H9 (cell line): Measurements from ENCODE around the gene KCNMA1. TPM values are rescaled to one million over a fixed set of nuclear protein-coding genes. Genes with fewer than 3 reads are reported as not detected.

Source experiments
- DNase-seq: peaks from one replicate; pipeline ENCODE4 v3.0.0-alpha.2; 2017
- H2AFZ ChIP-seq: one replicate; pipeline ENCODE4 v1.6.1; 2013; ENCODE audit warnings: mild to moderate bottlenecking, low read length, control low read depth, moderate library complexity
- H2AK5ac ChIP-seq: 2 replicates; pipeline ENCODE4 v1.6.1; 2013; ENCODE audit warnings: low read length, control low read depth, mixed read lengths; ENCODE audit not compliant: insufficient read length
- H2BK120ac ChIP-seq: one replicate; pipeline ENCODE4 v1.6.1; 2013; ENCODE audit warnings: low read depth, mild to moderate bottlenecking, low read length, control low read depth, inconsistent platforms; ENCODE audit not compliant: poor library complexity, severe bottlenecking
- H2BK12ac ChIP-seq: 2 replicates; pipeline ENCODE4 v1.6.1; 2013; ENCODE audit warnings: low read length, control low read depth, mixed read lengths, low read depth; ENCODE audit not compliant: insufficient read length
- H2BK15ac ChIP-seq: 2 replicates; pipeline ENCODE4 v1.6.1; 2013; ENCODE audit warnings: low read depth, low read length, control low read depth
- H2BK20ac ChIP-seq: one replicate; pipeline ENCODE4 v1.6.1; 2013; ENCODE audit warnings: low read depth, mild to moderate bottlenecking, low read length, control low read depth, inconsistent platforms; ENCODE audit not compliant: poor library complexity, severe bottlenecking
- H2BK5ac ChIP-seq: 2 replicates; pipeline ENCODE4 v1.6.1; 2013; ENCODE audit warnings: low read length, control low read depth, mixed read lengths; ENCODE audit not compliant: insufficient read length
- H3K14ac ChIP-seq: 2 replicates; pipeline ENCODE4 v1.6.1; 2013; ENCODE audit warnings: low read length, control low read depth; ENCODE audit not compliant: insufficient read depth
- H3K18ac ChIP-seq: 2 replicates; pipeline ENCODE4 v1.6.1; 2013; ENCODE audit warnings: low read depth, mild to moderate bottlenecking, mixed read lengths, low read length, control low read depth; ENCODE audit not compliant: insufficient read length
- H3K23ac ChIP-seq: 2 replicates; pipeline ENCODE4 v1.6.1; 2013; ENCODE audit warnings: low read length, control low read depth, mixed read lengths, low read depth; ENCODE audit not compliant: insufficient read length
- H3K23me2 ChIP-seq: 2 replicates; pipeline ENCODE4 v1.6.1; 2013; ENCODE audit warnings: low read depth, mild to moderate bottlenecking, mixed read lengths, low read length, control low read depth; ENCODE audit not compliant: insufficient read length, poor library complexity, severe bottlenecking
- H3K27ac ChIP-seq: 2 replicates; pipeline ENCODE4 v1.5.1; 2013; ENCODE audit warnings: low read length, control low read depth, mixed read lengths, low read depth; ENCODE audit not compliant: insufficient read length
- H3K27me3 ChIP-seq: 2 replicates; pipeline ENCODE4 v1.6.1; 2013; ENCODE audit warnings: low read length, control low read depth, inconsistent platforms; ENCODE audit not compliant: insufficient read depth
- H3K4ac ChIP-seq: 2 replicates; pipeline ENCODE4 v1.6.1; 2013; ENCODE audit warnings: low read depth, mild to moderate bottlenecking, control low read depth, inconsistent platforms, low read length, moderate library complexity
- H3K4me1 ChIP-seq: 2 replicates; pipeline ENCODE4 v1.6.1; 2013; ENCODE audit warnings: low read length, control low read depth, inconsistent platforms; ENCODE audit not compliant: insufficient read depth
- H3K4me2 ChIP-seq: 2 replicates; pipeline ENCODE4 v1.6.1; 2013; ENCODE audit warnings: low read length, control low read depth, mixed read lengths; ENCODE audit not compliant: insufficient read length, insufficient read depth
- H3K56ac ChIP-seq: 2 replicates; pipeline ENCODE4 v1.6.1; 2013; ENCODE audit warnings: low read depth, mild to moderate bottlenecking, mixed read lengths, low read length, control low read depth; ENCODE audit not compliant: insufficient read length
- H3K79me1 ChIP-seq: 2 replicates; pipeline ENCODE4 v1.6.1; 2013; ENCODE audit warnings: low read depth, mild to moderate bottlenecking, moderate library complexity, low read length, control low read depth, inconsistent platforms; ENCODE audit not compliant: insufficient read depth, poor library complexity, severe bottlenecking
- H3K79me2 ChIP-seq: 2 replicates; pipeline ENCODE4 v1.6.1; 2013; ENCODE audit warnings: low read length, control low read depth, inconsistent platforms; ENCODE audit not compliant: insufficient read depth
- H3K9ac ChIP-seq: 2 replicates; pipeline ENCODE4 v1.6.1; 2013; ENCODE audit warnings: low read length, control low read depth, mixed read lengths; ENCODE audit not compliant: insufficient read length; ENCODE audit errors: extremely low read depth
- H3K9me3 ChIP-seq: one replicate; pipeline ENCODE4 v1.6.1; 2013; ENCODE audit warnings: low read depth, low read length, inconsistent platforms; ENCODE audit not compliant: control insufficient read depth
- H3T11ph ChIP-seq: one replicate; pipeline ENCODE4 v1.6.1; 2013; ENCODE audit warnings: mild to moderate bottlenecking, low read length, control low read depth, inconsistent platforms
- H4K20me1 ChIP-seq: one replicate; pipeline ENCODE4 v1.6.1; 2013; ENCODE audit not compliant: control insufficient read depth, insufficient read length, insufficient read depth
- H4K5ac ChIP-seq: 2 replicates; pipeline ENCODE4 v1.6.1; 2013; ENCODE audit warnings: low read depth, mild to moderate bottlenecking, mixed read lengths, low read length, control low read depth; ENCODE audit not compliant: insufficient read length
- H4K8ac ChIP-seq: replicated peaks from 2 replicates; pipeline ENCODE4 v1.6.1; 2013; ENCODE audit warnings: low read length, control low read depth, mixed read lengths, low read depth; ENCODE audit not compliant: insufficient read length
- H4K91ac ChIP-seq: 2 replicates; pipeline ENCODE4 v1.6.1; 2013; ENCODE audit warnings: low read depth, mild to moderate bottlenecking, moderate library complexity, mixed read lengths, low read length, control low read depth; ENCODE audit not compliant: insufficient read length
- H3K27ac Mint-ChIP-seq, 3 experiments: 2 replicates in 2 of 3; 3 replicates in 1 of 3; pipeline ENCODE4 v1.8.0; 2020 to 2021; ENCODE audit warnings: mixed read lengths in 3 of 3, mild to moderate bottlenecking in 1 of 3, moderate library complexity in 1 of 3
- H3K27me3 Mint-ChIP-seq: 2 replicates; pipeline ENCODE4 v1.8.0; 2021; ENCODE audit warnings: low read depth, mild to moderate bottlenecking, moderate library complexity, mixed read lengths
- H3K36me3 Mint-ChIP-seq, 3 experiments: 2 replicates in 2 of 3; 3 replicates in 1 of 3; pipeline ENCODE4 v1.8.0; 2020 to 2021; ENCODE audit warnings: low read depth in 3 of 3, mixed read lengths in 3 of 3; ENCODE audit not compliant: insufficient read depth in 1 of 3
- H3K4me1 Mint-ChIP-seq, 2 experiments: 2 replicates each; pipeline ENCODE4 v1.8.0; 2020; ENCODE audit warnings: mixed read lengths in 2 of 2
- H3K4me3 Mint-ChIP-seq, 2 experiments: 2 replicates in 1 of 2; 3 replicates in 1 of 2; pipeline ENCODE4 v1.8.0; 2020 to 2021; ENCODE audit warnings: mild to moderate bottlenecking in 2 of 2, mixed read lengths in 2 of 2, moderate library complexity in 1 of 2
- H3K9me3 Mint-ChIP-seq, 2 experiments: 2 replicates in 1 of 2; 3 replicates in 1 of 2; pipeline ENCODE4 v1.8.0; 2020; ENCODE audit warnings: mild to moderate bottlenecking in 2 of 2, mixed read lengths in 2 of 2, moderate library complexity in 1 of 2
- WGBS: extraction: QIAGEN DNeasy Blood & Tissue Kit; methylation state at CpG from one replicate; pipeline ENCODE4 v1.1.7; 2013; ENCODE audit warnings: missing lambda C conversion rate, low lambda C conversion rate, mixed read lengths; ENCODE audit not compliant: insufficient read length; ENCODE audit errors: extremely low coverage; 5-methylcytosine and 5-hydroxymethylcytosine counted together
- total RNA-seq: library from RNA; stranded (reverse); gene quantifications from 2 replicates; pipeline ENCODE4 v1.2.1, GENCODE V29; 2021
- TF ChIP-seq, protein P1 (sequence below): fragments of 200-600 bp; sonication (generic); conservative IDR thresholded peaks from 3 replicates; pipeline ENCODE4 v1.8.0; 2021; ENCODE audit warnings: antibody characterized with exemption, mild to moderate bottlenecking

The KCNMA1 gene
- total RNA-seq, 1 experiment from 2014 or later = 2.0 TPM

DNA sequence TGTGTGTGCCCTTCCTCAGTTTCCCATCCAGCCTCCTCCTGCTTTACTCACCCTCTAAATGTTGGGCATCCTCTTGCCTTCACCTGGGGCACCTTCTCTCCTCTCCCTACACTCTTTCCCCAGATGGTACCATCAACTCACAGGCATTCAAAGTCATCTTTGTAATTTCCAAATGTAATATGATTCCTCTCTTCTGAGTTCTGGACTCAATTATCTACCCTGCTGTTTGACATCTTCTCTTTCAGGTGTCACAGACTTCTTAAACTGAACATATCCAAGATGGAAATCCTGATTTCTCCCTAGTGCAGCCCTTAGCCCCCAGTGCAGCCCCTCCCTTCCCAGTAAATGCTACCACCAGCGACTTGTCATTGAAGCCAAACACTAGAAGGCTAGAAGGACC lies 422.8 kb downstream of the KCNMA1 start:
- no peaks in the 10 kb centered on the region for H4K20me1 ChIP-seq
- H3K9ac ChIP-seq = no peak overlapping the region
- no peak overlapping the region for H4K91ac ChIP-seq
- H3K56ac ChIP-seq = no peak overlapping the region
- H3K4me2 ChIP-seq = no peak overlapping the region
- H3K79me2 ChIP-seq = no peaks in the 10 kb centered on the region
- H3K23ac ChIP-seq = no peak overlapping the region
- H3K27me3 ChIP-seq = no peaks in the 10 kb centered on the region
- no peak overlapping the region for H2BK120ac ChIP-seq
- no peak overlapping the region for H4K5ac ChIP-seq
- Mint-ChIP-seq H3K36me3 (no peaks in the 10 kb centered on the region), H3K4me1 (no peaks in the 10 kb centered on the region), H3K27me3 (peaks cover 2% of the 10 kb centered on the region; the same call in 1 of the 2 replicates), H3K4me3 (no peak overlapping the region), H3K9me3 (no peaks in the 10 kb centered on the region; a peak in 1 of 5 replicates), H3K27ac (no peak overlapping the region)
- no peak overlapping the region for H2BK20ac ChIP-seq
- H2BK15ac ChIP-seq = no peak overlapping the region
- H3K4ac ChIP-seq = no peak overlapping the region
- H2BK5ac ChIP-seq = no peak overlapping the region
- H2BK12ac ChIP-seq = no peak overlapping the region
- H3K9me3 ChIP-seq = no peaks in the 10 kb centered on the region
- DNase-seq = no peak
- no peaks in the 10 kb centered on the region for H3K4me1 ChIP-seq
- WGBS = no CpG with 5 or more reads among the region's 1 CpG
- no peak overlapping the region for H2AFZ ChIP-seq
- no peak overlapping the region for H2AK5ac ChIP-seq
- no peak overlapping the region for H3K14ac ChIP-seq
- TF ChIP-seq, protein P1, sequence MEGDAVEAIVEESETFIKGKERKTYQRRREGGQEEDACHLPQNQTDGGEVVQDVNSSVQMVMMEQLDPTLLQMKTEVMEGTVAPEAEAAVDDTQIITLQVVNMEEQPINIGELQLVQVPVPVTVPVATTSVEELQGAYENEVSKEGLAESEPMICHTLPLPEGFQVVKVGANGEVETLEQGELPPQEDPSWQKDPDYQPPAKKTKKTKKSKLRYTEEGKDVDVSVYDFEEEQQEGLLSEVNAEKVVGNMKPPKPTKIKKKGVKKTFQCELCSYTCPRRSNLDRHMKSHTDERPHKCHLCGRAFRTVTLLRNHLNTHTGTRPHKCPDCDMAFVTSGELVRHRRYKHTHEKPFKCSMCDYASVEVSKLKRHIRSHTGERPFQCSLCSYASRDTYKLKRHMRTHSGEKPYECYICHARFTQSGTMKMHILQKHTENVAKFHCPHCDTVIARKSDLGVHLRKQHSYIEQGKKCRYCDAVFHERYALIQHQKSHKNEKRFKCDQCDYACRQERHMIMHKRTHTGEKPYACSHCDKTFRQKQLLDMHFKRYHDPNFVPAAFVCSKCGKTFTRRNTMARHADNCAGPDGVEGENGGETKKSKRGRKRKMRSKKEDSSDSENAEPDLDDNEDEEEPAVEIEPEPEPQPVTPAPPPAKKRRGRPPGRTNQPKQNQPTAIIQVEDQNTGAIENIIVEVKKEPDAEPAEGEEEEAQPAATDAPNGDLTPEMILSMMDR = no peak
- H3K18ac ChIP-seq = no peak overlapping the region
- no peaks in the 10 kb centered on the region for H3K79me1 ChIP-seq
- no peaks in the 10 kb centered on the region for H3K23me2 ChIP-seq
- H3K27ac ChIP-seq = no peak overlapping the region
- H3T11ph ChIP-seq = no peak overlapping the region
- H4K8ac ChIP-seq = no peak overlapping the region
